Suprapubic skin (tissue), 3 donors: Measurements from ENCODE around the gene OR2AT4.

Source experiments
- POLR2AphosphoS5 ChIP-seq, 3 donors: sonication (generic); formaldehyde crosslinking; IDR thresholded peaks; one replicate each; pipeline ENCODE4 v1.6.1; 2017; ENCODE audit warnings: antibody characterized with exemption in 3 of 3
- TF ChIP-seq, protein P1 (sequence below), 2 donors: fragments of 200-600 bp in 1 of 2; fragments of 450-650 bp in 1 of 2; sonication (generic) in 1 of 2; IDR thresholded peaks; one replicate each; pipeline ENCODE4 v1.5.1; 2016 to 2019; ENCODE audit warnings: antibody characterized with exemption in 2 of 2, mild to moderate bottlenecking in 1 of 2, moderate library complexity in 1 of 2

DNA sequence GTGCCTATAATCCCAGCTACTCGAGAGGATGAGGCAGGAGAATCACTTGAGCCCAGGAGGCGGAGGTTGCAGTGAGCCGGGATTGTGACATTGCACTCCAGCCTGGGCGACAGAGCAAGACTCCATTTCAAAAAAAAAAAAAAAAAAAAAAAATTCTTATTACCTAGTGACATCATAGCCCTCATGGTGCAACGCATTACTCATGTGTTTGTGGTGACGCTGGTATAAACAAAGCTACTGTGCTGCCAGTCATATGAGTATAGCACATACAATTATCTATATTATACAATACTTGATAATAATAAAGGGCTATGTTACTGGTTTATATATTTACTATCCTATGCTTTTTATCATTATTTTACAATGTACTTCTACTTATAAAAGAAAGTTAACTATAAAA, 41.2 kb downstream of the OR2AT4 start:
- TF ChIP-seq, protein P1, sequence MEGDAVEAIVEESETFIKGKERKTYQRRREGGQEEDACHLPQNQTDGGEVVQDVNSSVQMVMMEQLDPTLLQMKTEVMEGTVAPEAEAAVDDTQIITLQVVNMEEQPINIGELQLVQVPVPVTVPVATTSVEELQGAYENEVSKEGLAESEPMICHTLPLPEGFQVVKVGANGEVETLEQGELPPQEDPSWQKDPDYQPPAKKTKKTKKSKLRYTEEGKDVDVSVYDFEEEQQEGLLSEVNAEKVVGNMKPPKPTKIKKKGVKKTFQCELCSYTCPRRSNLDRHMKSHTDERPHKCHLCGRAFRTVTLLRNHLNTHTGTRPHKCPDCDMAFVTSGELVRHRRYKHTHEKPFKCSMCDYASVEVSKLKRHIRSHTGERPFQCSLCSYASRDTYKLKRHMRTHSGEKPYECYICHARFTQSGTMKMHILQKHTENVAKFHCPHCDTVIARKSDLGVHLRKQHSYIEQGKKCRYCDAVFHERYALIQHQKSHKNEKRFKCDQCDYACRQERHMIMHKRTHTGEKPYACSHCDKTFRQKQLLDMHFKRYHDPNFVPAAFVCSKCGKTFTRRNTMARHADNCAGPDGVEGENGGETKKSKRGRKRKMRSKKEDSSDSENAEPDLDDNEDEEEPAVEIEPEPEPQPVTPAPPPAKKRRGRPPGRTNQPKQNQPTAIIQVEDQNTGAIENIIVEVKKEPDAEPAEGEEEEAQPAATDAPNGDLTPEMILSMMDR (IDR thresholded peaks at IDR 0.05) = no peak
- TF ChIP-seq POLR2AphosphoS5 (IDR thresholded peaks at IDR 0.05) = no peak
